PC-3 (cell line): ENCODE measurements around the gene D2HGDH. TPM values are rescaled to one million over a fixed set of nuclear protein-coding genes. Genes with fewer than 3 reads are reported as not detected.

Experiments used
- ATAC-seq: fragments of 200-7000 bp; cut with Tn5 transposase; 2 replicates; pipeline ENCODE4 v1.9.1; 2020; ENCODE audit warnings: mild to moderate bottlenecking, moderate library complexity
- BruUV-seq: library from RNA; stranded (reverse); fragments of 400-500 nt; replicated peaks from 2 replicates; lab custom pipeline; 2021; lab: Mats Ljungman, UMichigan
- CTCF ChIA-PET: fragments of 300-600 bp; sonication (Branson Sonifier 250); formaldehyde crosslinking; loops from one replicate; lab custom pipeline; 2022; ENCODE audit warnings: antibody characterized with exemption; lab: Charles Lee
- POLR2A ChIA-PET: fragments of 300-600 bp; sonication (Branson Sonifier 250); formaldehyde crosslinking; loops from one replicate; lab custom pipeline; 2022; ENCODE audit warnings: antibody characterized with exemption; ENCODE audit not compliant: unreplicated experiment; lab: Charles Lee
- DNase-seq: peaks from one replicate; pipeline ENCODE4 v3.0.0-alpha.2; 2015
- H2AFZ ChIP-seq: fragments of 300-600 bp; sonication (generic); 2 replicates; pipeline ENCODE4 v1.6.0; 2016; ENCODE audit warnings: antibody characterized with exemption, low read length
- H3F3A ChIP-seq: fragments of 300-600 bp; sonication (generic); one replicate; pipeline ENCODE4 v1.6.0; 2017; ENCODE audit warnings: antibody characterized with exemption, low read length, control low read depth, mild to moderate bottlenecking; ENCODE audit not compliant: unreplicated experiment
- H3K27ac ChIP-seq: fragments of 300-600 bp; sonication (generic); 2 replicates; pipeline ENCODE4 v1.5.1; 2016; ENCODE audit warnings: mild to moderate bottlenecking, low read length
- H3K27me3 ChIP-seq: fragments of 300-600 bp; sonication (generic); 2 replicates; pipeline ENCODE4 v1.6.1; 2016; ENCODE audit warnings: low read length, mixed read lengths
- H3K36me3 ChIP-seq: fragments of 300-600 bp; sonication (generic); 2 replicates; pipeline ENCODE4 v1.6.1; 2016; ENCODE audit warnings: low read depth, mixed run types, low read length, mixed read lengths
- H3K4me1 ChIP-seq: fragments of 300-600 bp; sonication (generic); 2 replicates; pipeline ENCODE4 v1.5.1; 2016; ENCODE audit warnings: low read length; ENCODE audit not compliant: insufficient read depth
- H3K4me2 ChIP-seq: fragments of 300-600 bp; sonication (generic); 2 replicates; pipeline ENCODE4 v1.6.0; 2016; ENCODE audit warnings: low read length
- H3K4me3 ChIP-seq: fragments of 300-600 bp; sonication (generic); 2 replicates; pipeline ENCODE4 v1.5.1; 2016; ENCODE audit warnings: mild to moderate bottlenecking, low read length, mixed read lengths
- H3K79me2 ChIP-seq: fragments of 300-600 bp; sonication (generic); 2 replicates; pipeline ENCODE4 v1.6.1; 2017; ENCODE audit warnings: low read length, mixed read lengths
- H3K9ac ChIP-seq: fragments of 300-600 bp; sonication (generic); 2 replicates; pipeline ENCODE4 v1.6.0; 2016; ENCODE audit warnings: mild to moderate bottlenecking, low read length
- H3K9me2 ChIP-seq: fragments of 300-600 bp; sonication (generic); replicated peaks from 2 replicates; pipeline ENCODE4 v1.6.1; 2016; ENCODE audit warnings: mixed run types, low read length, mixed read lengths
- H3K9me3 ChIP-seq: fragments of 300-600 bp; sonication (generic); 2 replicates; pipeline ENCODE4 v1.6.1; 2016; ENCODE audit warnings: low read length, mixed read lengths
- H4K20me1 ChIP-seq: fragments of 300-600 bp; sonication (generic); 2 replicates; pipeline ENCODE4 v1.6.1; 2016; ENCODE audit warnings: low read length, mixed read lengths
- CTCF ChIP-seq: fragments of 300-600 bp; sonication (generic); conservative IDR thresholded peaks from 2 replicates; pipeline ENCODE4 v1.5.1; 2017; ENCODE audit warnings: antibody characterized with exemption, low read depth, mild to moderate bottlenecking, low read length
- EZH2 ChIP-seq: fragments of 300-600 bp; sonication (generic); IDR thresholded peaks from one replicate; pipeline ENCODE4 v1.6.1; 2017; ENCODE audit warnings: antibody characterized with exemption, mild to moderate bottlenecking, low read length; ENCODE audit not compliant: unreplicated experiment
- EZH2phosphoT487 ChIP-seq: fragments of 300-600 bp; sonication (generic); IDR thresholded peaks from 2 replicates; pipeline ENCODE4 v1.6.1; 2018; ENCODE audit warnings: mild to moderate bottlenecking, antibody characterized with exemption, low read length, borderline replicate concordance
- intact Hi-C: fragments of 100-400 bp; cut with micrococcal nuclease; formaldehyde crosslinking; loops from 2 replicates; pipeline ENCODE4 v1.9.0; 2023
- total RNA-seq: library from RNA; depleted of rRNA; stranded (reverse); fragments of >200 nt; gene quantifications from 2 replicates; pipeline ENCODE4 v1.2.3, GENCODE V29; 2014

The D2HGDH gene
- total RNA-seq, 1 experiment from 2014 or later: 28.5 TPM

DNA sequence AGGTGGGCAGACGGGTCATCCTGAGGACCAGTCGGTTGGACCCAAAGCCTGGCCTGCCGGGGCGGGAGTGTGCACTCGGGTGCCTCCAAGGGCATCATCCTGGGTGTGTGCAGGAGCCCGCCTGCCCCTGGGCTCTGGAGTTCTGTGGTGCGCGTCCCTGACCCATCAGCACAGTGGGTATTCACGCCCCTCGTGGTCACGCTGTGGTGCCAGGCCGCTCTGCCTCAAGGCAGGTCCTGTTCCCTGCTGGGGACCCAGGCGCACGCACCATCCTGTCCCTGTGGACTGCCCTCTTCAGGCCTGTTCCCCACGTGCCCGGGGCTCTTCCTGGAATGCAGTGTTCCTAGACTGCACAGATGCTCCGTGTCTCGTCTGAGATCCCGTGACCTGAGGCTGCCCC lies 14.3 kb upstream of the D2HGDH start:
- intact Hi-C loops: no loop called here
- ATAC-seq: no peak

GRCh38 chr2:241720560-241720959 lies 13.9 kb upstream of the D2HGDH start:
- H3K4me2 ChIP-seq: no peak overlapping the region
- no peaks in the 10 kb centered on the region for H3K27me3 ChIP-seq
- H3K4me3 ChIP-seq: no peak overlapping the region
- no peak overlapping the region for H2AFZ ChIP-seq
- no peaks in the 10 kb centered on the region for H3K9me3 ChIP-seq
- POLR2A ChIA-PET: no interaction called here
- intact Hi-C loops: no loop called here
- no peaks in the 10 kb centered on the region for H3K79me2 ChIP-seq
- no peak for TF ChIP-seq CTCF
- ATAC-seq (no peak), DNase-seq (no peak)
- H3K9me2 ChIP-seq: no peaks in the 10 kb centered on the region
- H3K36me3 ChIP-seq: peaks cover 21% of the 10 kb centered on the region
- H3F3A ChIP-seq: no peaks in the 10 kb centered on the region
- no peak overlapping the region for H3K27ac ChIP-seq
- CTCF ChIA-PET: no interaction called here
- no peaks in the 10 kb centered on the region for H3K4me1 ChIP-seq
- no peaks in the 10 kb centered on the region for H4K20me1 ChIP-seq
- H3K9ac ChIP-seq: no peak overlapping the region
- no TSS peak for BruUV-seq

More for the DNA sequence above, 14.3 kb upstream of the D2HGDH start:
- Histone ChIP-seq H3K9me3 (no peaks in the 10 kb centered on the region), H3K4me1 (no peaks in the 10 kb centered on the region), H3K27me3 (no peaks in the 10 kb centered on the region), H3K9ac (no peak overlapping the region), H3K4me2 (no peak overlapping the region), H3F3A (no peaks in the 10 kb centered on the region), H2AFZ (no peak overlapping the region), H4K20me1 (no peaks in the 10 kb centered on the region), H3K79me2 (no peaks in the 10 kb centered on the region), H3K36me3 (peaks cover 21% of the 10 kb centered on the region), H3K9me2 (no peaks in the 10 kb centered on the region), H3K27ac (no peak overlapping the region), H3K4me3 (no peak overlapping the region)
- ChIA-PET CTCF (no interaction called here), POLR2A (no interaction called here)
- no peak for DNase-seq
- TF ChIP-seq EZH2 (no peak), CTCF (no peak), EZH2phosphoT487 (no peak)
- no TSS peak for BruUV-seq

DNA sequence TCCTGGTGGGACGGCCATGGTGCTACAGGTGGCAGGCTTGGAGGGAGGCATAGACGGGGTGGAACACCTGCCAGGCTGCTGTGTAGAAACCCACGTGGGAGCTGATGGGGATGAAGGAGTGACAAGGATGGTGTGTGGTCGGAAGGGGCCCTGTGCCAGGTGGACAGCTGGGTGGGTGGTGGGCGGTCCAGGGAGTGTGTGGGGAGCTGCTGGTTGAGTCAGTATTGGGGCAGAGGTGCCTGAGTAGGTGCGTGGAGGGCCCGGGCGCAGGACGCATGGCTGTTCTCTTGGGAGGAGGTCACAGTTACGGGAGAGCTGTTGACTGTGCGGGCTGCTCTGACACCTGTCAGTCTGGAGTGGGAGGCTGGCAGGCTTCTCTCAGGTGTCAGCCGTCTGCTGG lies 12.6 kb upstream of the D2HGDH start:
- Histone ChIP-seq H3K9ac (no peak overlapping the region), H3K4me2 (no peak overlapping the region), H3K36me3 (peaks cover 21% of the 10 kb centered on the region), H4K20me1 (no peaks in the 10 kb centered on the region), H3K27ac (no peak overlapping the region), H3K9me3 (no peaks in the 10 kb centered on the region), H3K4me1 (no peaks in the 10 kb centered on the region), H3K27me3 (no peaks in the 10 kb centered on the region), H3K4me3 (no peak overlapping the region), H2AFZ (no peak overlapping the region), H3F3A (no peaks in the 10 kb centered on the region), H3K79me2 (no peaks in the 10 kb centered on the region), H3K9me2 (no peaks in the 10 kb centered on the region)
- intact Hi-C loops: no loop called here
- ATAC-seq (no peak), DNase-seq (no peak)
- no TSS peak for BruUV-seq
- CTCF ChIA-PET: no interaction called here
- POLR2A ChIA-PET: no interaction called here
- no peak for TF ChIP-seq EZH2phosphoT487
- TF ChIP-seq CTCF: no peak
- no peak for TF ChIP-seq EZH2
